K562 (cell line): Measurements from ENCODE around the gene BRF1. TPM values are rescaled to one million over a fixed set of nuclear protein-coding genes. Genes with fewer than 3 reads are reported as not detected.

Experiments used
- ATAC-seq: fragments of 200-7000 bp; cut with Tn5 transposase; 3 replicates; pipeline ENCODE4 v1.9.1; 2020; ENCODE audit warnings: moderate library complexity
- BruUV-seq: library from RNA; stranded (reverse); fragments of 400-500 nt; replicated peaks from 2 replicates; lab custom pipeline; 2021; lab: Mats Ljungman, UMichigan
- CTCF ChIA-PET: fragments of 300-600 bp; formaldehyde crosslinking; extraction: SDS; loops from one replicate; lab custom pipeline; 2021; ENCODE audit warnings: low intra/inter-chr PET ratio; lab: Yijun Ruan, JAX
- POLR2A ChIA-PET: fragments of 300-600, 350-650 bp; sonication (Branson Sonifier 250); formaldehyde crosslinking; extraction: SDS; loops from one replicate; lab custom pipeline; 2021; ENCODE audit warnings: antibody characterized with exemption, inconsistent platforms; lab: Yijun Ruan, JAX
- DNase-seq, 4 experiments: peaks; one replicate each; pipeline versions ENCODE4 v3.0.0 to v3.0.0-alpha.2; 2011 to 2018; ENCODE audit warnings: low spot score in 3 of 4, mixed read lengths in 3 of 4; ENCODE audit errors: extremely low read depth in 1 of 4
- FAIRE-seq: peaks from 2 replicates; lab custom pipeline; 2011; peaks lifted over from hg19 to GRCh38; lab: Jason Lieb, UNC
- H2AFZ ChIP-seq: 2 replicates; pipeline ENCODE4 v1.6.0; 2011; ENCODE audit warnings: low read depth, low read length, control low read depth, inconsistent platforms
- H3K27ac ChIP-seq: fragments of 200-600 bp; 3 replicates; pipeline ENCODE4 v1.8.0; 2011; ENCODE audit warnings: low read depth, mild to moderate bottlenecking, control low read depth, inconsistent platforms, low read length, moderate library complexity, mixed read lengths; ENCODE audit errors: extremely low read depth
- H3K27me3 ChIP-seq, 2 experiments: fragments of 300-600 bp in 1 of 2; 2 replicates in 1 of 2; 3 replicates in 1 of 2; pipeline versions ENCODE4 v1.6.0 to v1.8.0; 2011; ENCODE audit warnings: inconsistent platforms in 2 of 2, low read length in 2 of 2, mild to moderate bottlenecking in 1 of 2, mixed read lengths in 1 of 2, moderate library complexity in 1 of 2; ENCODE audit not compliant: control insufficient read depth in 2 of 2, insufficient read depth in 2 of 2
- H3K36me3 ChIP-seq: fragments of 300-600 bp; 3 replicates; pipeline ENCODE4 v1.8.0; 2011; ENCODE audit warnings: mild to moderate bottlenecking, low read length, inconsistent platforms; ENCODE audit not compliant: control insufficient read depth, insufficient read depth
- H3K4me1 ChIP-seq, 2 experiments: fragments of 200-600 bp in 1 of 2; replicated peaks in 1 of 2; 2 replicates in 1 of 2; 3 replicates in 1 of 2; pipeline versions ENCODE4 v1.5.1 to v1.8.0; 2011; ENCODE audit warnings: inconsistent platforms in 2 of 2, low read length in 2 of 2, mild to moderate bottlenecking in 1 of 2, mixed read lengths in 1 of 2, moderate library complexity in 1 of 2; ENCODE audit not compliant: control insufficient read depth in 2 of 2, insufficient read depth in 2 of 2
- H3K4me2 ChIP-seq: 2 replicates; pipeline ENCODE4 v1.6.1; 2011; ENCODE audit warnings: low read length, control low read depth, inconsistent platforms, mixed read lengths; ENCODE audit not compliant: insufficient read depth
- H3K4me3 ChIP-seq: fragments of 200-600 bp; sonication (generic), shearing (Covaris generic); 2 replicates; pipeline ENCODE4 v1.5.1; 2016; ENCODE audit warnings: control low read depth, inconsistent platforms
- H3K79me2 ChIP-seq: fragments of 200-600 bp; 3 replicates; pipeline ENCODE4 v1.8.0; 2011; ENCODE audit warnings: low read length, inconsistent platforms; ENCODE audit not compliant: control insufficient read depth, insufficient read depth
- H3K9ac ChIP-seq, 2 experiments: 2 replicates each; pipeline versions ENCODE4 v1.6.0 to v1.6.1; 2011; ENCODE audit warnings: low read depth in 2 of 2, low read length in 2 of 2, control low read depth in 1 of 2, inconsistent platforms in 1 of 2, mild to moderate bottlenecking in 1 of 2, mixed read lengths in 1 of 2; ENCODE audit not compliant: insufficient read depth in 1 of 2
- H3K9me1 ChIP-seq: one replicate; pipeline ENCODE4 v1.6.0; 2011; ENCODE audit warnings: inconsistent platforms, mild to moderate bottlenecking, low read length, moderate library complexity; ENCODE audit not compliant: control insufficient read depth, insufficient read depth
- H3K9me3 ChIP-seq: replicated peaks from 2 replicates; pipeline ENCODE4 v1.5.1; 2011; ENCODE audit warnings: low read depth, low read length, inconsistent platforms; ENCODE audit not compliant: control insufficient read depth, insufficient read depth
- H4K20me1 ChIP-seq: replicated peaks from 2 replicates; pipeline ENCODE4 v1.6.1; 2011; ENCODE audit warnings: low read length, inconsistent platforms, mixed read lengths; ENCODE audit not compliant: control insufficient read depth, insufficient read depth
- HNRNPK ChIP-seq: fragments of 200-400 bp; formaldehyde crosslinking; IDR thresholded peaks from one replicate; pipeline ENCODE4 v1.6.1; 2018; ENCODE audit warnings: mild to moderate bottlenecking, low read depth, low read length; ENCODE audit not compliant: poor library complexity, severe bottlenecking
- MTF1 ChIP-seq: fragments of 250-450 bp; sonication (Bioruptor Pico); IDR thresholded peaks from 2 replicates; pipeline ENCODE4 v1.9.0; 2021; ENCODE audit warnings: moderate library complexity, mild to moderate bottlenecking, inconsistent platforms, borderline replicate concordance
- PHB ChIP-seq: fragments of 250-450 bp; sonication (Bioruptor Pico); IDR thresholded peaks from 2 replicates; pipeline ENCODE4 v1.5.0; 2021
- STAG1 ChIP-seq: sonication (generic); formaldehyde crosslinking; IDR thresholded peaks from 2 replicates; pipeline ENCODE4 v1.5.0; 2020; ENCODE audit warnings: missing genetic modification reagents, borderline replicate concordance
- TFE3 ChIP-seq: fragments of 450-650 bp; formaldehyde crosslinking; IDR thresholded peaks from 2 replicates; pipeline ENCODE4 v1.4.0; 2020; ENCODE audit warnings: mild to moderate bottlenecking, mixed read lengths
- ZFX ChIP-seq: sonication (generic); formaldehyde crosslinking; IDR thresholded peaks from 2 replicates; pipeline ENCODE4 v1.8.0; 2022; ENCODE audit warnings: mild to moderate bottlenecking, missing genetic modification reagents, moderate library complexity
- ZNF174 ChIP-seq: fragments of 250-450 bp; sonication (Bioruptor Pico); IDR thresholded peaks from 2 replicates; pipeline ENCODE4 v1.4.0; 2020; ENCODE audit warnings: mild to moderate bottlenecking
- WGBS: fragments of 100-300 bp; shearing (Covaris generic); methylation state at CpG from one replicate; pipeline ENCODE4 v1.1.6; 2016; ENCODE audit warnings: low coverage, mixed read lengths; ENCODE audit not compliant: insufficient coverage; ENCODE audit errors: missing lambda C conversion rate; 5-methylcytosine and 5-hydroxymethylcytosine counted together
- in situ Hi-C: fragments of 300-500 bp; cut with MboI; formaldehyde crosslinking; loops from 4 replicates; pipeline ENCODE4 v1.15.0; 2018; ENCODE audit warnings: inconsistent platforms, mixed read lengths
- intact Hi-C: fragments of 100-400 bp; cut with micrococcal nuclease; formaldehyde crosslinking; loops from 2 replicates; pipeline ENCODE4 v1.14.2; 2022
- polyA plus RNA-seq, 8 experiments: library from polyadenylated mRNA; depleted of rRNA in 4 of 8; stranded (reverse) in 5 of 8; unstranded in 3 of 8; fragments of >200 nt; fragmentation: Nextera tagmentation in 2 of 8; fragmentation: Illumina TruSeq in 1 of 8; extraction: Ambion mirVana in 2 of 8; extraction: Trizol in 1 of 8; gene quantifications; 2 replicates each; pipeline versions ENCODE4 v1.2.1 to v1.2.3, GENCODE V29; 2011 to 2014; ENCODE audit warnings: inconsistent platforms in 1 of 8, missing spikeins in 1 of 8
- total RNA-seq, 7 experiments: library from RNA; depleted of rRNA in 6 of 7; stranded (reverse); fragments of >200 nt in 6 of 7; fragmentation: Illumina TruSeq in 2 of 7; extraction: Trizol in 2 of 7; gene quantifications; 2 replicates each; pipeline versions ENCODE4 v1.2.1 to v1.2.3, GENCODE V29; 2011 to 2021; ENCODE audit warnings: low replicate concordance in 1 of 7
- TF ChIP-seq, protein P1 (sequence below): fragments of 450-650 bp; IDR thresholded peaks from 2 replicates; pipeline ENCODE4 v1.6.1; 2017; ENCODE audit warnings: antibody characterized with exemption, mild to moderate bottlenecking
- TF ChIP-seq, protein P2 (sequence below), 3 experiments: fragments of 200-800 bp in 1 of 3; fragments of 250-450 bp in 1 of 3; fragments of 450-650 bp in 1 of 3; sonication (Bioruptor Pico) in 1 of 3; sonication (Bioruptor generic) in 1 of 3; formaldehyde crosslinking in 1 of 3; IDR thresholded peaks; 2 replicates each; pipeline versions ENCODE4 v1.6.1 to v1.8.0; 2016 to 2022; ENCODE audit warnings: mild to moderate bottlenecking in 2 of 3, missing genetic modification characterization in 2 of 3, missing compliant biosample characterization in 1 of 3, moderate library complexity in 1 of 3

The BRF1 gene
- total and polyA plus RNA-seq, 9 of the 15 experiments (the other 6 are each of a cell fraction or from before 2014, with no cell fraction given) = 0.14 to 24.6 (median 8.2) TPM

- TF ChIP-seq, protein P1, sequence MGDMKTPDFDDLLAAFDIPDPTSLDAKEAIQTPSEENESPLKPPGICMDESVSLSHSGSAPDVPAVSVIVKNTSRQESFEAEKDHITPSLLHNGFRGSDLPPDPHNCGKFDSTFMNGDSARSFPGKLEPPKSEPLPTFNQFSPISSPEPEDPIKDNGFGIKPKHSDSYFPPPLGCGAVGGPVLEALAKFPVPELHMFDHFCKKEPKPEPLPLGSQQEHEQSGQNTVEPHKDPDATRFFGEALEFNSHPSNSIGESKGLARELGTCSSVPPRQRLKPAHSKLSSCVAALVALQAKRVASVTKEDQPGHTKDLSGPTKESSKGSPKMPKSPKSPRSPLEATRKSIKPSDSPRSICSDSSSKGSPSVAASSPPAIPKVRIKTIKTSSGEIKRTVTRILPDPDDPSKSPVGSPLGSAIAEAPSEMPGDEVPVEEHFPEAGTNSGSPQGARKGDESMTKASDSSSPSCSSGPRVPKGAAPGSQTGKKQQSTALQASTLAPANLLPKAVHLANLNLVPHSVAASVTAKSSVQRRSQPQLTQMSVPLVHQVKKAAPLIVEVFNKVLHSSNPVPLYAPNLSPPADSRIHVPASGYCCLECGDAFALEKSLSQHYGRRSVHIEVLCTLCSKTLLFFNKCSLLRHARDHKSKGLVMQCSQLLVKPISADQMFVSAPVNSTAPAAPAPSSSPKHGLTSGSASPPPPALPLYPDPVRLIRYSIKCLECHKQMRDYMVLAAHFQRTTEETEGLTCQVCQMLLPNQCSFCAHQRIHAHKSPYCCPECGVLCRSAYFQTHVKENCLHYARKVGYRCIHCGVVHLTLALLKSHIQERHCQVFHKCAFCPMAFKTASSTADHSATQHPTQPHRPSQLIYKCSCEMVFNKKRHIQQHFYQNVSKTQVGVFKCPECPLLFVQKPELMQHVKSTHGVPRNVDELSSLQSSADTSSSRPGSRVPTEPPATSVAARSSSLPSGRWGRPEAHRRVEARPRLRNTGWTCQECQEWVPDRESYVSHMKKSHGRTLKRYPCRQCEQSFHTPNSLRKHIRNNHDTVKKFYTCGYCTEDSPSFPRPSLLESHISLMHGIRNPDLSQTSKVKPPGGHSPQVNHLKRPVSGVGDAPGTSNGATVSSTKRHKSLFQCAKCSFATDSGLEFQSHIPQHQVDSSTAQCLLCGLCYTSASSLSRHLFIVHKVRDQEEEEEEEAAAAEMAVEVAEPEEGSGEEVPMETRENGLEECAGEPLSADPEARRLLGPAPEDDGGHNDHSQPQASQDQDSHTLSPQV = no peak
- no peak for TF ChIP-seq PHB (CRISPR knock-in tag)
- TF ChIP-seq, all 486 proteins: peak for 0
These were observed 49.2 kb upstream of the BRF1 start (continued) for GRCh38 chr14:105349992-105350391.

DNA sequence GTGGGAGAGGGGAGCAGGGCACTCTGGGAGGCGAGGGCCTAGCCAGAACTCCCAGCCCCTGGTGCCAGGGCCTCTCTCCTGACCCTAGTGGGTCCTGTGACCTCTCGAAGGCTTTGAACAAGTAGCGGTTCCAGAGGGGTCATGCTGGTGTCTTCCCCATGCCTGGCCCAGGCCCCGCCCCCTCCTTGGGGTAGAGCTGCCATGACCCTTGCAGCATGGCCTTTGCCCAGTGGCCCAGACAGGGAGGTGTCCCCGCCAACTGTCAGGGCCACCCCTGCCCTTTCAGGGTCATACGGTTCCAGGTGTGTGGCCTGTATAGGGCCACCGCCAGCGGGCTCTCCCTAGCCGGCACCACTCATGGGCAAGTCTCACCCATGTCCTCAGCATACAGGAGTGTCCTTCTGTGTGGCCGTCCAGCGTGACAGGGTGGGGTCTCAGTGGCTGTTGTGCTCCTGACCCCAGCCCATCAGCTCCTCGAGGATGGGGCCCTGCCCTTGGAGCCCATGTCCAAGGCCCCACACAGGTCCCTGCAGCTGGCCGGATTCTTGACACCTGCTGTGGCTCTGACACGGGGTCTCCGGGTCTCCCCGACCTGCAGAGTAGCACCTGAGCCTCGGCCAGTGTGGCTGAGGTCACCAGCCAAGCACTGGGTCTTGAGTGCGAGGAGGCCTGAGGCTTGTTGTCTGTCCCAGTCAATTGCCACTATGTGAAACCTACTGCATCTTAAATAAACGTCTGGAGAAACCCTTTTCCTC, 48.3 kb upstream of the BRF1 start:
- Histone ChIP-seq H3K36me3 (no peaks in the 10 kb centered on the region), H4K20me1 (0 out of 2 replicates have a peak, but pooled peaks cover 3% of the 10 kb centered on the region), H3K79me2 (no peaks in the 10 kb centered on the region; the same call in 2 of the 3 replicates), H3K9me3 (no peaks in the 10 kb centered on the region), H3K9ac (no peak overlapping the region; a peak in 1 of 4 replicates), H3K9me1 (no peaks in the 10 kb centered on the region), H3K4me1 (peaks cover 10 to 54% of the 10 kb centered on the region in 2 experiments; a peak in 4 of 5 replicates), H3K4me2 (no peak overlapping the region), H3K27me3 (no peaks in the 10 kb centered on the region), H2AFZ (no peak overlapping the region), H3K27ac (no peak overlapping the region), H3K4me3 (no peak overlapping the region)
- in situ Hi-C loops (loop anchor here (10.0 kb wide), 1 partner anchor 84 kb away; no protein-coding TSS in a partner anchor), intact Hi-C loops (no loop called here)
- ChIA-PET CTCF (no interaction called here), POLR2A (no interaction called here)
- DNase-seq = no peak
- ATAC-seq = no peak
- 75% methylated on average over 18 of the region's 19 CpGs for WGBS
- FAIRE-seq = no peak
- BruUV-seq = no TSS peak
- TF ChIP-seq ZNF174 (CRISPR knock-in tag) (no peak), HNRNPK (no peak), TFE3 (no peak), STAG1 (no peak), ZFX (CRISPR knock-in tag) (no peak), MTF1 (CRISPR knock-in tag) (no peak)
- TF ChIP-seq, protein P2, sequence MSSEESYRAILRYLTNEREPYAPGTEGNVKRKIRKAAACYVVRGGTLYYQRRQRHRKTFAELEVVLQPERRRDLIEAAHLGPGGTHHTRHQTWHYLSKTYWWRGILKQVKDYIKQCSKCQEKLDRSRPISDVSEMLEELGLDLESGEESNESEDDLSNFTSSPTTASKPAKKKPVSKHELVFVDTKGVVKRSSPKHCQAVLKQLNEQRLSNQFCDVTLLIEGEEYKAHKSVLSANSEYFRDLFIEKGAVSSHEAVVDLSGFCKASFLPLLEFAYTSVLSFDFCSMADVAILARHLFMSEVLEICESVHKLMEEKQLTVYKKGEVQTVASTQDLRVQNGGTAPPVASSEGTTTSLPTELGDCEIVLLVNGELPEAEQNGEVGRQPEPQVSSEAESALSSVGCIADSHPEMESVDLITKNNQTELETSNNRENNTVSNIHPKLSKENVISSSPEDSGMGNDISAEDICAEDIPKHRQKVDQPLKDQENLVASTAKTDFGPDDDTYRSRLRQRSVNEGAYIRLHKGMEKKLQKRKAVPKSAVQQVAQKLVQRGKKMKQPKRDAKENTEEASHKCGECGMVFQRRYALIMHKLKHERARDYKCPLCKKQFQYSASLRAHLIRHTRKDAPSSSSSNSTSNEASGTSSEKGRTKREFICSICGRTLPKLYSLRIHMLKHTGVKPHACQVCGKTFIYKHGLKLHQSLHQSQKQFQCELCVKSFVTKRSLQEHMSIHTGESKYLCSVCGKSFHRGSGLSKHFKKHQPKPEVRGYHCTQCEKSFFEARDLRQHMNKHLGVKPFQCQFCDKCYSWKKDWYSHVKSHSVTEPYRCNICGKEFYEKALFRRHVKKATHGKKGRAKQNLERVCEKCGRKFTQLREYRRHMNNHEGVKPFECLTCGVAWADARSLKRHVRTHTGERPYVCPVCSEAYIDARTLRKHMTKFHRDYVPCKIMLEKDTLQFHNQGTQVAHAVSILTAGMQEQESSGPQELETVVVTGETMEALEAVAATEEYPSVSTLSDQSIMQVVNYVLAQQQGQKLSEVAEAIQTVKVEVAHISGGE (CRISPR knock-in tag; IDR thresholded peaks at IDR 0.05) = no peak
